HG03442 (cell line): ENCODE data around the gene GTF2H1.
A peak's percentile ranks its signal among the peaks of the same experiment; 100 is the strongest.
"Not testable (repeated sequence)": the region's sequence is repeated elsewhere in the genome, so short reads cannot be mapped to it uniquely, and the experiment has no call there.

Experiments
- ATAC-seq: cut with Tn5 transposase; IDR thresholded peaks from one replicate; pipeline ENCODE4 v1.9.1; 2021; ENCODE audit warnings: mild to moderate bottlenecking, moderate library complexity; ENCODE audit not compliant: unreplicated experiment

GTF2H1 gene

GRCh38 chr11:18317551-18317950 lies 4.8 kb upstream of the GTF2H1 start:
- no peak for ATAC-seq

GRCh38 chr11:18319914-18320313 lies 2.5 kb upstream of the GTF2H1 start:
- ATAC-seq = no peak

GRCh38 chr11:18320617-18321016 lies 1.8 kb upstream of the GTF2H1 start:
- ATAC-seq = no peak

- ATAC-seq = no peak
Measured at GRCh38 chr11:18321578-18321968, 794 bp upstream of the GTF2H1 start.

GRCh38 chr11:18322818-18323570 lies 627 bp downstream of the GTF2H1 start:
- no peak for ATAC-seq

- ATAC-seq = not testable (repeated sequence)
Measured at GRCh38 chr11:18323881-18324280, 1.5 kb downstream of the GTF2H1 start.

GRCh38 chr11:18324381-18324780 lies 2.0 kb downstream of the GTF2H1 start:
- ATAC-seq = no peak

GRCh38 chr11:18329196-18329870 lies 7.0 kb downstream of the GTF2H1 start:
- peak; percentile 60 for ATAC-seq

GRCh38 chr11:18330921-18331320 lies 8.6 kb downstream of the GTF2H1 start:
- ATAC-seq = no peak

- no peak for ATAC-seq
Measured at GRCh38 chr11:18332302-18332701, 9.9 kb downstream of the GTF2H1 start.

GRCh38 chr11:18332891-18333290 lies 10.5 kb downstream of the GTF2H1 start:
- ATAC-seq = no peak

- no peak for ATAC-seq
Measured at GRCh38 chr11:18347471-18348125, 25.2 kb downstream of the GTF2H1 start.

- no peak for ATAC-seq
Measured at GRCh38 chr11:18352581-18352980, 30.2 kb downstream of the GTF2H1 start.

GRCh38 chr11:18358646-18359045 lies 36.3 kb downstream of the GTF2H1 start:
- no peak for ATAC-seq

- ATAC-seq = no peak
Measured at GRCh38 chr11:18361154-18361553, 38.8 kb downstream of the GTF2H1 start.

- ATAC-seq = no peak
Measured at GRCh38 chr11:18364495-18365073, 42.2 kb downstream of the GTF2H1 start.

GRCh38 chr11:18365741-18366140 lies 43.4 kb downstream of the GTF2H1 start:
- no peak for ATAC-seq

- no peak for ATAC-seq
Measured at GRCh38 chr11:18366286-18366685, 43.9 kb downstream of the GTF2H1 start.

- ATAC-seq = no peak
Measured at GRCh38 chr11:18367431-18367830, 45.1 kb downstream of the GTF2H1 start.

- ATAC-seq = no peak
Measured at GRCh38 chr11:18368221-18368620, 45.9 kb downstream of the GTF2H1 start.

- no peak for ATAC-seq
Measured at GRCh38 chr11:18369398-18369797, 47.0 kb downstream of the GTF2H1 start.

- no peak for ATAC-seq
Measured at GRCh38 chr11:18371279-18371678, 48.9 kb downstream of the GTF2H1 start.
